ENCODE results near the gene CHAC1.
"Not testable (repeated sequence)": the region's sequence is repeated elsewhere in the genome, so short reads cannot be mapped to it uniquely, and the experiment has no call there.

DNA sequence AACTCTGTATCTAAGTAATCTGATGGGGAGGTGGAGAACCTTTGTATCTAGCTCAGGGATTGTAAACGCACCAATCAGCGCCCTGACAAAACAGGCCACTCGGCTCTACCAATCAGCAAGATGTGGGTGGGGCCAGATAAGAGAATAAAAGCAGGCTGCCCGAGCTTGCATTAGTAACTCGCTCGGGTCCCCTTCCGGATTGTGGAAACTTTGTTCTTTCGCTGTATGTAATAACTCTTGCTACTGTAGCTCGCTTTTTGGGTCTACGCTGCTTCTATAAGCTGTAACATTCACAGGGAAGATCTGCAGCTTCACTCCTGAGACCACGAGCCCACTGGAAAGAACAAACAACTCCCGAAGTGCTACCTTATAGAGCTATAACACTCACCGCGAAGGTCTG is 9.0 kb downstream of the CHAC1 start:
- not testable (repeated sequence) for TF ChIP-seq POLR2AphosphoS5, EP300, POLR2A (IDR thresholded peaks at IDR 0.05)
- TF ChIP-seq, protein P1, sequence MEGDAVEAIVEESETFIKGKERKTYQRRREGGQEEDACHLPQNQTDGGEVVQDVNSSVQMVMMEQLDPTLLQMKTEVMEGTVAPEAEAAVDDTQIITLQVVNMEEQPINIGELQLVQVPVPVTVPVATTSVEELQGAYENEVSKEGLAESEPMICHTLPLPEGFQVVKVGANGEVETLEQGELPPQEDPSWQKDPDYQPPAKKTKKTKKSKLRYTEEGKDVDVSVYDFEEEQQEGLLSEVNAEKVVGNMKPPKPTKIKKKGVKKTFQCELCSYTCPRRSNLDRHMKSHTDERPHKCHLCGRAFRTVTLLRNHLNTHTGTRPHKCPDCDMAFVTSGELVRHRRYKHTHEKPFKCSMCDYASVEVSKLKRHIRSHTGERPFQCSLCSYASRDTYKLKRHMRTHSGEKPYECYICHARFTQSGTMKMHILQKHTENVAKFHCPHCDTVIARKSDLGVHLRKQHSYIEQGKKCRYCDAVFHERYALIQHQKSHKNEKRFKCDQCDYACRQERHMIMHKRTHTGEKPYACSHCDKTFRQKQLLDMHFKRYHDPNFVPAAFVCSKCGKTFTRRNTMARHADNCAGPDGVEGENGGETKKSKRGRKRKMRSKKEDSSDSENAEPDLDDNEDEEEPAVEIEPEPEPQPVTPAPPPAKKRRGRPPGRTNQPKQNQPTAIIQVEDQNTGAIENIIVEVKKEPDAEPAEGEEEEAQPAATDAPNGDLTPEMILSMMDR (IDR thresholded peaks at IDR 0.05) = not testable (repeated sequence)
